IPS-18a (cell line): ENCODE results near the gene TSPAN18.

Experiments used
- H3K27ac ChIP-seq: one replicate; pipeline ENCODE4 v1.5.1; 2013; ENCODE audit warnings: low read length
- H3K27me3 ChIP-seq: one replicate; pipeline ENCODE4 v1.6.1; 2013; ENCODE audit warnings: mild to moderate bottlenecking, low read length; ENCODE audit not compliant: control insufficient read depth, insufficient read depth
- H3K36me3 ChIP-seq: one replicate; pipeline ENCODE4 v1.6.1; 2013; ENCODE audit warnings: low read depth, low read length; ENCODE audit not compliant: control insufficient read depth
- H3K4me1 ChIP-seq: one replicate; pipeline ENCODE4 v1.6.1; 2013; ENCODE audit warnings: low read depth, low read length; ENCODE audit not compliant: control insufficient read depth
- H3K4me3 ChIP-seq: one replicate; pipeline ENCODE4 v1.5.1; 2013; ENCODE audit warnings: low read length
- H3K9ac ChIP-seq: one replicate; pipeline ENCODE4 v1.6.1; 2013; ENCODE audit warnings: mild to moderate bottlenecking, low read length, moderate library complexity
- H3K9me3 ChIP-seq: one replicate; pipeline ENCODE4 v1.6.1; 2013; ENCODE audit warnings: low read depth, low read length; ENCODE audit not compliant: control insufficient read depth

TSPAN18 gene

DNA sequence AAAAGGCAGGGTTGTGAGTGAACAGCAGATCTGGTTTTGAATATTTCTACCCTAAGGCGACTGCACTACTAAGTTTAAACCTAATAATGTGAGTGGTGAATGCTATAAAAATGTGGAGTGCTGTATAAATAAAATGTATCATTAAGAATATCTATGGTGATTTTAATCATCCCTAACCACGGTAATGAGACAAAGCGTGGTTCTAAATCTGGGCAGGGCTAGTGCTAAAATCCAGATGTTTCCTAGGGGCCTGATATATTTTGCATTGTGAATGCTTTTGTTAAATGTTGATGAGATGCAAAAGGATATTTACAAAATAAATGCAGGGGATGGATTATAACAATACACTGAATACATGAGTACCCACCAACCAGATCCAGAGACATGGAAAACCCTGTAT lies 58.1 kb downstream of the TSPAN18 start:
- Histone ChIP-seq H3K4me3 (no peak overlapping the region), H3K4me1 (peaks cover 44% of the 10 kb centered on the region), H3K27me3 (no peaks in the 10 kb centered on the region), H3K9ac (no peak overlapping the region), H3K9me3 (no peaks in the 10 kb centered on the region), H3K36me3 (no peaks in the 10 kb centered on the region), H3K27ac (no peak overlapping the region)

DNA sequence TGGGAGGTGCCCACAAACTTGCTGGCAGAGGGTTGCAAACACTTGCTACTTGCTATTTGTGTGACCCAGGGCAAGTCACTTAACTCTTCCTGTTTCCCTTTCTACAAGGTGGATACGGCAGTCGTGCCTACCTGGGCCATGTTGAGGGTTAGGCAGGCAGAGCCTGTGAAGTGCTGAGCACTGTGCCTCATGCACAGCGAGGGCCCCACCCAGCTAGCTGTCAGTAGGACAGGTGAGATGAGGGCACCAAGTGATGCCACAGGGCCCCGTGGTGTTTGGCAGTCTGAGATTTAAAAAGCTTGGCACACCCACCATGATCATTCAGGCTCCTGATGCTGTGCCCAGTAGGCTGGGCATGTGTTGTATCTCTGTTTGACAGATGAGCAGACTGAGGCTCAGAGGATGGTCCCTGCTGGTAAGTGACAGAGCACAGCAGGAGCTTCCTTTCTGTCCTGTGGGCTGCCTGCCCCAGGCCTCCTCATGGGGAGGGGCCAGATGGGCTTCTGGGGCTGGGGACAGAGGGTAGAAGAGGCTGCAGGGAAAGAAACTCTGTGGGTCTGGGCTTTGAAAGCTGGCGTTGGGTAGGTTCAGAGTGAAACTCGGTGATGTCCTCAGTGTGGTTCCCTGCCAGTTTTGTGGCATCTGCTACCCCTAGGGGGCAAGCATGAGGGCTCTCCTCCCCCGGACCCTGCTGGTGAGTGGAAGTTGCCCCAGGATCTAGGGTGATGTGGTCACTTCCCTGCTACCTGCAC lies 59.3 kb downstream of the TSPAN18 start:
- H3K9ac ChIP-seq = no peak overlapping the region
- H3K4me3 ChIP-seq = no peak overlapping the region
- no peaks in the 10 kb centered on the region for H3K36me3 ChIP-seq
- H3K27ac ChIP-seq = no peak overlapping the region
- no peaks in the 10 kb centered on the region for H3K27me3 ChIP-seq
- H3K4me1 ChIP-seq = peaks cover 35% of the 10 kb centered on the region
- H3K9me3 ChIP-seq = no peaks in the 10 kb centered on the region

DNA sequence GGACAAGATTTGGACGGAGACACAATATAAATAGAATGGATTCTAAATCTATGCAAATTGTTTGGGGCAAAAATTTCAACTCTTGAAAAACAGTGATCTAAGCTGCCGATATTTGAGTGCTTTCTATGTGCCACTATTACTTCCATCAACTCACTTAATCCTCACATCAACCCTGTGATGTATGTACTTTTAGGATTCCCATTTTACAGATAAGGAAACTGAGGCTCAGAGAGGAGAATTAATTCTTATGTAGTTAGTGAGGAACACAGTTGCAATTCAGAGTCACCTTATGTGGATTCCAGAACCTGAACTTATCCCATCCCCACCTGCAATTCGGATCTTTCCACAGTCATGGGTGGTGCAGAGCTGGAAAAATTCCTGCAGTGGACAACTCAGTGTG lies 60.3 kb downstream of the TSPAN18 start:
- H3K27ac ChIP-seq = no peak overlapping the region
- no peaks in the 10 kb centered on the region for H3K36me3 ChIP-seq
- H3K4me3 ChIP-seq = no peak overlapping the region
- peaks cover 35% of the 10 kb centered on the region for H3K4me1 ChIP-seq
- no peak overlapping the region for H3K9ac ChIP-seq
- H3K27me3 ChIP-seq = no peaks in the 10 kb centered on the region
- no peaks in the 10 kb centered on the region for H3K9me3 ChIP-seq

DNA sequence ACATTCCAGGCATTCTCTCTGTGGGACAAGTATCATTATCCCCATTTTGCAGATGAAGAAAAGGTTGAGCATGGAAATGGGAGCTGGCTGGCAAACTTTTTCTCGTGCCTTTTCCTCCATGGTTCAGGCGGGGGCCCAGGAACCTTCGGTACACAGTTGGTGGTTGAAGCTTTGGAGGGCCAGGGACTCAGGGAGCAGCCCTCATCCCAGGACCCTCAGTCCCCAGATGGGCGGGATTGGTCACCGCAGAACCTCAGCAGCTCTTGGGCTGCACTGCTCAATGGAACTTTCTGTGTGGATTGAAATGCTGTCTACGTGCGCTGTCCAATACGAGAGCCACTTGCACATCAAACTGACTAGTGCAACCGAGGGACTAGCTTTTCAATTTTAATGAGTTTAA lies 61.2 kb downstream of the TSPAN18 start:
- H3K9ac ChIP-seq = no peak overlapping the region
- H3K4me1 ChIP-seq = peaks cover 37% of the 10 kb centered on the region
- H3K27me3 ChIP-seq = no peaks in the 10 kb centered on the region
- H3K36me3 ChIP-seq = no peaks in the 10 kb centered on the region
- no peak overlapping the region for H3K27ac ChIP-seq
- no peak overlapping the region for H3K4me3 ChIP-seq
- H3K9me3 ChIP-seq = no peaks in the 10 kb centered on the region

DNA sequence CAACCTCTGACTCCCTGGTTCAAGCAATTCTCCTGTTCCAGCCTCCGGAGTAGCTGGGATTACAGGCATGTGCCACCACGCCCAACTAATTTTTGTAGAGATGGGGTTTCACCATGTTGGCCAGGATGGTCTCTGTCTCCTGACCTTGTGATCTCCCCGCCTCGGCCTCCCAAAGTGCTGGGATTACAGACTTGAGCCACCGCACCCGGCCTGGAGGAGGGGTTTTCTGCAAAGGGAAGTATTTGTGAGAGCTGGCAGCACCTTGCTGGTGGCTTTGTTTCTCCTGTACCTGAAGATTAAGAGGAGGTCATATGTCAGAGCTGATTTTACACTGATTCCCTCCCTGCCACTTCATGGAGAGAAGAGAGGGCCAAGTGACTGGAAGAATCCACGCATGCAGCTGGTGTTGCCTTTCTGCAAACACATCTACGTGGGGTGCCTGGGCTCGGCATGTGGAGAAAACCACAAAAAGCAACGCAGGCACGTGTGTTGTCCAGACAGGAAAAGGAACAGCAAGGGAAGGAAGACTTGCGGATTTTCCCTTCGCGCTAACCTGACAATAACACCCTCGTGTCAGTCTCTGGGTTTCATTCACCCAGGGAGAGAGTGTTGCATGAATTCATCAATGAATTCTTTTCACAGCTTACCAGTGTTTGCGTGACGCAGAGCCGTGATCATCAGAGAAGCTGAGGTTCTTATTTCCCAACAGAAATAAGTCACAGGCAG lies 61.9 kb downstream of the TSPAN18 start:
- H3K27me3 ChIP-seq = no peaks in the 10 kb centered on the region
- H3K9me3 ChIP-seq = no peaks in the 10 kb centered on the region
- H3K36me3 ChIP-seq = no peaks in the 10 kb centered on the region
- no peak overlapping the region for H3K9ac ChIP-seq
- peaks cover 37% of the 10 kb centered on the region for H3K4me1 ChIP-seq
- H3K27ac ChIP-seq = no peak overlapping the region
- no peak overlapping the region for H3K4me3 ChIP-seq

DNA sequence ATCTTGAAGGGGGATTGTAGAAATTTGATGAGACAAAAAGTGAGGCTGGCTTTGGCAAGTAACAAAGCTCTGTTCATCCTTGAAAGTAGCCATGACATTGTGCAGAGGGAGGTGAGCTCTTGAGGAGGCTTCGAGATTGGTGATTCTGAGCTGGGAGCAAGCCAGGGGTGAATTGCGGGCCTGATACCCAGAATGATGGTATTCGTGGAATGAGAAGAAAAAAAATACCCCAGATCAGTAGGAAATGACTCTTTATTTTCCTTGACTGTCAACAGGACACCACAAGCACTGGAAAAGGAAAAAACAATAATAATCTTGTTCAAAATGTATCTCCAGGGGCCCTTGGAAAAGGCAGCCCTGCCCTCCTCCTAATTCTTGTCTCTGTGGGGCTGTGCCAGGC lies 62.7 kb downstream of the TSPAN18 start:
- no peaks in the 10 kb centered on the region for H3K27me3 ChIP-seq
- H3K4me1 ChIP-seq = peaks cover 33% of the 10 kb centered on the region
- no peak overlapping the region for H3K4me3 ChIP-seq

DNA sequence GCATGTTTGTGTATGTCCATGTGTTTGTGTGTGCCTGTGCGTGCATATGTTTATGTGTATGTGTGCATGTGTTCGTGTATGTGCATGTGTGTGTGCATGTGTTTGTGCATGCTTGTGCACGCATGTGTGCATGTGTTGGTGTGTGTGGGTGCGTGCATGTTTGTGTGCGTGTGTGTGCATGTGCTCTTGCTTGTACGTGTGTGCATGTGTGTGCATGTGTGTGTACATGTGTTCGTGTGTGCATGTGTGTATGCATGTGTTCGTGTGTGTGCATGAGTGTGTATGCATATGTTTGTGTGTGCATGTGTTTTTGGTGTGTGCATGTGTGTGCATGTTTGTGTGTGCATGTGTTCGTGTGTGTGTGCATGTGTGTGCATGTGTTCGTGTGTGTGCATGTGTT lies 63.4 kb downstream of the TSPAN18 start:
- Histone ChIP-seq H3K36me3 (no peaks in the 10 kb centered on the region), H3K27ac (no peak overlapping the region)

More for the DNA sequence above, 62.7 kb downstream of the TSPAN18 start:
- H3K9me3 ChIP-seq = no peaks in the 10 kb centered on the region
- H3K36me3 ChIP-seq = no peaks in the 10 kb centered on the region
- no peak overlapping the region for H3K9ac ChIP-seq
- H3K27ac ChIP-seq = no peak overlapping the region

DNA sequence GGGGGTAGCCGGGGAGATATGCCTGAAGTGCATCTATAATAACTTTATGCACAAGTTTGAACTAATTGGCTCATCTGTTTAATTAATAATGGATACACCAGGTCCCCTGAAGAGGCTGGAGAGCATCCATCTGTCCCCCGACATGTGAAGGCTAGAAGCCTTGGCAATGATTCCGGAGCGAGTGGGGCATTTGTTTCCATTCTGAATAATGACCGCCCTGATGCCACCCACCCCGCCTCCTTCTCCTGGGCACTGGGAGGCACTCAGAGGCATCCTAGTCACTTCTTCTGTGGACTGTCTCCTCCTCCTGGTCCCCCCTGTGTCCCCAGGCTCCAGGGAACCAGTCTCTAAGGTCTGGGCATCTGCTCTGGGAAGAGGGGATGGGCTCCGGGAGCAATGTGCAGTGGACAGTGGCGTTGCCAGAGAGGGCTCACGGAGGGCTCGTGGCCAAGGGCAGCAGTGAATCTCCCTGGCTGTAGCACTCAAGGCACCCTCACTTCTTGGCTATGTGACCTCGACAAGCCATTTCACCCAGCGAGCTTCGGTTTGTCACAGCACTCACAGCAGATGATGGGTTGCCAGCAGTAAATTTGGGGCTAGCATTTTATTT lies 64.7 kb downstream of the TSPAN18 start:
- H3K27me3 ChIP-seq = no peaks in the 10 kb centered on the region
- no peak overlapping the region for H3K4me3 ChIP-seq
- H3K36me3 ChIP-seq = no peaks in the 10 kb centered on the region
- H3K9me3 ChIP-seq = no peaks in the 10 kb centered on the region
- no peak overlapping the region for H3K27ac ChIP-seq
- H3K9ac ChIP-seq = no peak overlapping the region
- peaks cover 17% of the 10 kb centered on the region for H3K4me1 ChIP-seq

More for the DNA sequence above, 63.4 kb downstream of the TSPAN18 start:
- Histone ChIP-seq H3K9ac (no peak overlapping the region), H3K4me3 (no peak overlapping the region), H3K9me3 (no peaks in the 10 kb centered on the region), H3K27me3 (no peaks in the 10 kb centered on the region), H3K4me1 (peaks cover 25% of the 10 kb centered on the region)

DNA sequence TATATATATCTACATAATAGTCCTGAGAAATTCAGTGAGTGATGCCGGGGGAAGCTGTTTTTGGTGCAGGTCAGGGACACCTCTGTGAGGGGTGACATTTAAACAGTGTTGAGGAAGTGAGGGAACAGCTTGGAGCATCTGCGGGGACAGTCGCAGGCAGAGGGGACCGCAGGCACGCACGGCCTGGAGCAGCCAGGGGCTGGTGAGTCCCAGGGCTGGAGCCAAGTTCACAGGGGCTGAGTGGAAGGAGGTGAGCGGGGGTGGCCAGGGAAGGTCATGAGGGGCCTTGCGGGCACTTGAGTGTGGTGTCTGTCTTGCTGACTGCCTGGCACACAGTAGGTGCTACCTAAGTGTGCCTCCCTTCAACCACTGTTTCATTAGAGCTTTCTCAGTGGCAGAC lies 65.4 kb downstream of the TSPAN18 start:
- Histone ChIP-seq H3K27ac (no peak overlapping the region), H3K27me3 (no peaks in the 10 kb centered on the region), H3K4me3 (no peak overlapping the region), H3K4me1 (peaks cover 23% of the 10 kb centered on the region), H3K36me3 (no peaks in the 10 kb centered on the region), H3K9ac (no peak overlapping the region), H3K9me3 (no peaks in the 10 kb centered on the region)

DNA sequence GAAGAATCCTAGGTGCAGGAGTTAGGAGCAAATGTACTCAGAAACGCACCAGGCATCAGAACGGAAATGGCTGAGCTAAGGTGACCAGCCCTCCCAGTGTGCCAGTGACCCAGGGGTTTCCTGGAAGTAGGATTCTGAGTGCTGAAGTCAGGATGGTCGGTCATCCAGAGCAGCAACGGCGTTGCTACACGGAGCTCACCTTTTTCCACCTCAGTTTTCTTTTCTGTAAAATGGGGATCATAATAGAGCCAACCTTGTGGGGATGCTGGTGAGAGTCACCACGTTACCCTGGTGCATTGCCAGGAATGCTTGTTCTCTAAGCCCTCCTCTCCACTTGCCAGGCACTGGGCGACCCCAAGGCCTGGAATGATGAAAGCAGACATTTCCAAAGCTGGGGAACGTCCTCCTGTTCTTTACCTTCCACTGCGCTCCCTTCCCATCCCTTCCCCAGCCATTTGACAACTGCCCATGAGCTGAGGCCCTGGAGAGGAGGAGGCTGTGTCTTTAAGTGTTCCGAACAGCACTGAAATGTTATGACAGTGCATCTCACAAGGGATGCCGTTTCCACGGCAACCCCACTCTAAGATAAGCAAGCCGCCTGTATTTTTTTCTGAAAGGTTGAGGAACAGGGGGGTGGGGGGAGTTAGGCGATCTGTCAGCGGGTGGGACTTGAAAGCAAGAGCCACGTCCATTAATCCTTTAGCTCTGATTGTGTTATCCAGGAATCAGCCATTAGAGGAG lies 66.8 kb downstream of the TSPAN18 start:
- Histone ChIP-seq H3K4me3 (no peak overlapping the region), H3K27ac (no peak overlapping the region), H3K27me3 (no peaks in the 10 kb centered on the region), H3K9ac (no peak overlapping the region), H3K36me3 (no peaks in the 10 kb centered on the region), H3K9me3 (no peaks in the 10 kb centered on the region), H3K4me1 (peaks cover 36% of the 10 kb centered on the region)

DNA sequence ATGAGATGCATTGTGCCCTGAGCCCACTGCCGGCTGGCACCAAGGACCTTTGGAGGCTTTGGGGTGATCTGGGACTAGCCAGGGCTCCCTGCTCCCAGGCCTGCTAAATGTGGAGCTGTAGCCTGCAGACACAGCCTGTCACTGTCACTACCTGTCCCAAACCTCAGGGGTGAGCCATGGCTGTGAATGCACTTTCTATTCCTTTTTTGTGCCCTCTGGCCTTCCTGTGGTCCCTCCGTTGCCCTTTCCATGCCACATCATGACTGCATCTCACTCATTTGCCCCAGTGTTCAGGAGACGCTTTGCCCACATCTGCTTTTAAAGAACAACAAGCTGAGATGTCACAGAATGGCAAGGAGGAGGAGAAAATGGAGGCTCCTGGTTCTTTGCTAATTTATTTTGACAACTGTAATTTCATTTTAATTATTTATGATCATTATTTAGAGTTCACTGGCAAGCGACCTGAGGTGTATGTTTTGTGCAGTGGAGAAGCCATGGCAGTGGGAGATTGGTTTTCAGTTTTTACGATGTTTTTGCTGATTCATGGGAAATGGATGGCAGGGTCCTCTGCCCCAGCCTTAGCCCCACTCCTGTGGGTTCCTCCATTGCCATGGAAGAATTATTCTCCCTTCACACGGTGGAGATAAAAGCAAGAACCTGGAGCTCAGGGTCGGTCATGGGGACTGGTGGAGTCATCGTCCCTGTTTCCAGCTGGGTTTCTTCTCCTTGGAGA lies 69.2 kb downstream of the TSPAN18 start:
- Histone ChIP-seq H3K9ac (no peak overlapping the region), H3K4me1 (peaks cover 44% of the 10 kb centered on the region), H3K4me3 (no peak overlapping the region), H3K27me3 (no peaks in the 10 kb centered on the region), H3K36me3 (no peaks in the 10 kb centered on the region), H3K9me3 (no peaks in the 10 kb centered on the region), H3K27ac (no peak overlapping the region)
